Ramos (cell line): ENCODE measurements around the gene YOD1.

ENCODE experiments used
- in situ Hi-C: fragments of 300-500 bp; cut with MboI; formaldehyde crosslinking; loops from one replicate; pipeline ENCODE4 v1.14.3; 2022; ENCODE audit warnings: low sequenced_read_pairs; ENCODE audit not compliant: unreplicated experiment

YOD1 gene

DNA sequence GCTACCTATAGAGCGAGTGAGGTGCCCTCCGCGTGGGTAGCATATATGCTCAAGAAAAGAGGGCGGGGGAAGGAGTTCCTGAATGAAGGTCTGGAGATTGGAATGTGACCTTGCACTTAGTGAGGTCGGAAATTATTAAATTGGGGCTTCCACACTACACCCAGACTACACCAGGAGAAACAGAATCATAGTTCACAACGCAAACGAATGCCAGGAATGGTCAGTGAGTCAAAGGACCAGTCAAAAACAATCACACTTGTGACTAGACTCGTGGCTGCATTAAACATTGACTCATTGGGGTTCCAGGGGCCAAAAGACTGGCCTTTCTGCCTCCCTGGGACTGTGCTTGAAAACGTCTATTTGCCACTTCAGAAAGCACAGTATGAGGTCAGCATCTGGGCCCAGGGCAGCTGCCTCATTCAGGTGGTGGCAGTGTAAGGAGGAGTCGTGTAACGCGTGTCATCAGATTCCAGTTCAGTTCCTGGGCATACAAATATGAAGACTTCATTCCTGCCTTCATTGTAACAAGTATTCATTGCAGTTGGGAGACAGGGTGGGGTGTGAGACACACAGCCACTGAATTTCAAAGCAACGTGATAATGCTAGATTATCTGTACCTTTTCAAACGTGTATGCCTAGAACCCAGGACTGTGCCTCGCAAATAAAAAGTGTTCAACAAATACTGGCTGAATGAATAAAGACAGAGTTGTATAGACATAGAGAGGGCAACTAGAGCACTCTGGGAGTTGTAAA lies at the start of gene YOD1:
Gene YOD1, minus strand, starts transcription at position 18 of the 753 bp plus-strand sequence. CDS start 178 bp downstream, outside the sequence.
- in situ Hi-C loops, result no loop called here

- in situ Hi-C loops, result loop anchor here (25.0 kb wide), 1 partner anchor 389 kb away; the partner anchor contains the start of gene CR1
These were observed 46.9 kb upstream of the YOD1 start for GRCh38 chr1:207097871-207098324.

DNA sequence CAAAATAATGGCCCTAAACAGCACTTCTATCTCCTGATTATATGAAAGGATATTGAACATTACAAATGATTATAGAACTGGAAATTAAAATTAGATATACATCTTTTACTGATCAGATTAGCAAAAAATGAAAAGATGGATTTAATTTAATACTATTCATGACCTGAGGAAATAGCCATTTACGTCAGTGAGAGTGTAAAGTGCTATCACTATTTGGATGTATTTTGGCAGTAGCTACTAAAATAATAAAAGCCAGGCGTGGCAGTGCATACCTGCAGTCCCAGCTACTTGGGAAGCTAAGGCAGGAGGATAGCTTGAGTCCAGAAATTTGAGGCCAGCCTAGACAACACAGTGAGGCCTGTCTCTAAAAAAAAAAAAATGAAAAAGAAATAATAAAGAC lies 42.9 kb upstream of the YOD1 start:
- in situ Hi-C loops, result loop anchor here (25.0 kb wide), 1 partner anchor 393 kb away; the partner anchor contains the start of gene CR1

- in situ Hi-C loops, result loop anchor here (25.0 kb wide), 1 partner anchor 396 kb away; the partner anchor contains the start of gene CR1
These were observed 40.3 kb upstream of the YOD1 start for GRCh38 chr1:207091200-207091908.

DNA sequence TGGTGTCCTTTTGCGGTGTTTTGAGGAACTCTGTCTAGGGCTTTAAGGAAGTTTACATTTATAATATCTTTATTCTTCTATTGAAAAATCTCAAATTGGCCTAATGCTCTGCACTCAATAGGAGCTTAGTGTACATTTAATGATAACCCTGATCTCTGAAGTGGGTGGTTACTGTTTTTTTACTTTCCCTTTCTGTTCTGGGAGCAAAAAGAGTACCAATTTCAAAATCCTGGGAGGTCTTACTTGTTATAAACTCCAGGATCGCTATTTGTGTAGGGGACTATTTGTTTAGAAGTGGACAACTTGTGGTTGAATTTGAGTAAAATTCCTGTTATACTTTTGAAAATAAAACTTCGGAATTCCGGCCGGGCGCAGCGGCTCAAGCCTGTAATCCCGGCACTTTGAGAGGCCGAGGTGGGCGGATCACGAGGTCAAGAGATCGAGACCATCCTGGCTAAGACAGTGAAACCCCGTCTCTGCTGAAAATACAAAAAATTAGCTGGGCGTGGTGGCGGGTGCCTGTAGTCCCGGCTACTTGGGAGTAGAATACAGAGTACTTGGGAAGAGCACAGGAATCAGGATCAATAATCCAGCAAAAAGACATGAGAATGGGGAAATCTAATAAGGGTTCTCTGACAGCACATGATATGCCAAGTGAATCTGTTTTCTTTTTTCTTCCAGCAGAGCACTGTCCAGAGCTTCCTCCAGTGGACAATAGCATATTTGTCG lies 38.8 kb upstream of the YOD1 start:
- in situ Hi-C loops, result loop anchor here (5.0 to 25.0 kb wide), 2 partner anchors 318 to 398 kb away; partner anchors contain the start of gene CR1

DNA sequence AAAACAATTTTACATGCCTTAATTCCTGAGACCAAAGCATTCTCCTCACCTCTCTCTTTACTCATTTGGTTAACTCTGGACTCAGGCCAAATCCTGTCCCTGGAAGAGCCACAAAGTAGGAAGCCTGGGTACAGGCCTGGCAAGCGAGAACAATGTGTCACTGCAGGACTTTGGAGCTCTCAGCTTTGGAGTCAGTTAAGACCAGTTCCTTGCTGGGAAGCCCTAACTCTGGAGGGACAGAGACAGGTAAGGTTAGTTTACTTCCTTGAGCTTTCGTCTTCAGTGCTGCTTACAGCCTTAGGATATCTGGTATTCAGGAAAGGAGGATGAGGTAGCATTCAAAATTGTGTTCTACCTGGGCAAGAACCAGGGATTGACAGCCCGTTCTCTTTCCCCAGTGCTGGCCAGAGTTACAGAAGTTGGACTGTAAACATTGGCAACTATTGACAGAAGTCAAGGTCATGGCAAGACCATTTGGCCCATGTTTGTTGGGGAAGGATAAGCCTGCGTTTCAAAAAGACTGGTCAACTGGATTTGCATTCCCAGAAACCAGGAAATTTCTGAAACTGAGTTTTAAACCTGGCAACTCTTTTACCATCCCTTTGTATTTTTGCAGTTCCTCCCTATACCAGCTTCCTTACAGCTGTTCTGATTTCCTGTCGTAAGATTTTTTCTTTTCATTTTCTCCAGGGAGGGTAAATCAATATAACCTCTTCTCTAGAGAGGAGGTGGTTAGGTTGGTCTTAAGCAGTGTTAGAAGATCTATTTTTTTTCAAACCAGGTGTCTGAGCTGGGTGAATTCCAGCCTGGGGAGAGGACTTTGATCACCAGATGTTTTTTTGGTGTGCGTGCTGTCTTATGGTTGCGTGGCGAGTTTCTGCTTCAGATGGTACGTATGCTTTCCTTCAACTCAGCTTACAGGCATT lies 38.0 kb upstream of the YOD1 start, which contains the start of gene C4BPB:
Gene C4BPB, plus strand, starts transcription at position 160 of the 926 bp plus-strand sequence. Its CDS starts 672 bp downstream, at position 832.
- in situ Hi-C loops, result loop anchor here (5.0 to 25.0 kb wide), 2 partner anchors 318 to 398 kb away; partner anchors contain the start of gene CR1

GRCh38 chr1:207088161-207088560 lies 37.2 kb upstream of the YOD1 start:
- in situ Hi-C loops, result loop anchor here (5.0 to 25.0 kb wide), 2 partner anchors 319 to 399 kb away; partner anchors contain the start of gene CR1

- in situ Hi-C loops, result loop anchor here (5.0 to 25.0 kb wide), 2 partner anchors 321 to 401 kb away; partner anchors contain the start of gene CR1
These were observed 34.9 kb upstream of the YOD1 start for GRCh38 chr1:207085887-207086286.

GRCh38 chr1:207084701-207085180 lies 33.7 kb upstream of the YOD1 start:
- in situ Hi-C loops, result loop anchor here (5.0 to 25.0 kb wide), 2 partner anchors 323 to 403 kb away; partner anchors contain the start of gene CR1

DNA sequence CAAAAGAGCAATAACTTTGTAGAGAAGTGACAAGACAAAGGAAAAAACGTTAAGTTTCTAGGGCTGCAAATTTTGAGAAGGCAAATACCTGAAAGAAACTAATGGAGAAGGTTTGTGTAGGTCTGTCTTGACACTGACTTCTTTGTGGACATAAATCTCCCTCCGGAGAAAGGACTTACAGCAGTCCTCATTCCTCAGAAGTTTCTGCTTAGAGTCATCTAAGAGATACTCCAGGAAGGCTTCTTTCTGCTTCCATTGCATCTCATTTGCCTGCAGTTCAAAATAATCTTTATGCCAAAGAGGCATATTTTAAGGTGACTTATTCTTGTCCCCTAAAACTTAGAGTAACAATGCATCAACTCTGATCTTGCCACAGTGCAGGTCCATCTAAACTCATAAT lies 33.2 kb upstream of the YOD1 start:
- in situ Hi-C loops, result loop anchor here (25.0 kb wide), 1 partner anchor 403 kb away; the partner anchor contains the start of gene CR1

GRCh38 chr1:207081806-207082205 lies 30.8 kb upstream of the YOD1 start:
- in situ Hi-C loops, result loop anchor here (25.0 kb wide), 1 partner anchor 405 kb away; the partner anchor contains the start of gene CR1

DNA sequence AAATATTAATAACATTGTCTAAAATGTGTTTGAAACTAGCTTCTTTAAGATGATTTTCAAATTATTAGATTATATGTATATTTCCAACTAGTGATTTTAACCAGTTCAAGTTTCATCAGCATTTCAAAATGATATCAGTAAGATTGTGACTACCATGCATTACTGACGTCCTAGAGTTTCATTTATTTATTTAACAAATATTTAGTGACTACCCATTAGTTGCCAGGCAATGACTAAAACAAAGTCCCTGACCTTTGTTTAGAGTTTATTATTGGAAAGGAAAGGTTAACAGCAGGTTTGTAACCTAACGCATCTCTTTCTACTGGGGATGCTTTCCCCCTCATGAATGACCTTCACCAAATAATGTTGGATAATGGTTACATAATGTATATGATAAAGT lies 30.1 kb upstream of the YOD1 start:
- in situ Hi-C loops, result loop anchor here (25.0 kb wide), 1 partner anchor 406 kb away; the partner anchor contains the start of gene CR1

- in situ Hi-C loops, result loop anchor here (25.0 kb wide), 1 partner anchor 408 kb away; the partner anchor contains the start of gene CR1
These were observed 28.8 kb upstream of the YOD1 start for GRCh38 chr1:207079706-207080241.

GRCh38 chr1:207078578-207079132 lies 27.6 kb upstream of the YOD1 start:
- in situ Hi-C loops, result loop anchor here (25.0 kb wide), 1 partner anchor 409 kb away; the partner anchor contains the start of gene CR1

- in situ Hi-C loops, result loop anchor here (25.0 kb wide), 1 partner anchor 410 kb away; the partner anchor contains the start of gene CR1
These were observed 26.7 kb upstream of the YOD1 start for GRCh38 chr1:207077470-207078377.

DNA sequence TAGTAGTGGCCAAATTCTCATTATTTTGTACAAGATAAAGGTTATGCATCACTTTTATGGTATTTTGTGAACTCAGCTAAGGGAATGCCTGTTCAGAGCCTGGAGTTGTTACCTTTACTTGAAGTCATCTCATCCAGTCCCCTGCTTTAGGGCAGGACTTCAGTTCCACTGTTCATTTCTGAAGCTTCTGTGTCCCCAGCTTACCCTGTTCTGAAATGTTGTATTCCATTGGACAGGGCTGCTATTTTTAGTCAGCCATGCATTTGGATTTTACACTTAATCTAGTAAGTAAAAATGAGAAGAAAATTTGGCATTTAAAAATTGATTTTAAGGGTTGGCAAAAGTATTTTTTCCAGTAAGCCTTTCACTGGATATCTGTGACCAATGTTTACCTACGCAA lies 26.0 kb upstream of the YOD1 start:
- in situ Hi-C loops, result loop anchor here (25.0 kb wide), 1 partner anchor 410 kb away; the partner anchor contains the start of gene CR1
